GM23338 (cell line): Measurements from ENCODE around the gene KRT2.

Experiments
- EZH2 ChIP-seq: fragments of 200-600 bp; sonication (generic); IDR thresholded peaks from one replicate; pipeline ENCODE4 v1.8.0; 2017; ENCODE audit warnings: antibody characterized with exemption, mild to moderate bottlenecking, low read depth; ENCODE audit not compliant: unreplicated experiment
- TF ChIP-seq, protein P1 (sequence below), 2 experiments: fragments of 200-600 bp in 1 of 2; sonication (generic) in 1 of 2; conservative IDR thresholded peaks; 2 replicates each; pipeline versions ENCODE4 v1.5.1 to v1.6.1; 2016 to 2017; ENCODE audit warnings: antibody characterized with exemption in 2 of 2, low read depth in 2 of 2, mild to moderate bottlenecking in 2 of 2, moderate library complexity in 1 of 2

DNA sequence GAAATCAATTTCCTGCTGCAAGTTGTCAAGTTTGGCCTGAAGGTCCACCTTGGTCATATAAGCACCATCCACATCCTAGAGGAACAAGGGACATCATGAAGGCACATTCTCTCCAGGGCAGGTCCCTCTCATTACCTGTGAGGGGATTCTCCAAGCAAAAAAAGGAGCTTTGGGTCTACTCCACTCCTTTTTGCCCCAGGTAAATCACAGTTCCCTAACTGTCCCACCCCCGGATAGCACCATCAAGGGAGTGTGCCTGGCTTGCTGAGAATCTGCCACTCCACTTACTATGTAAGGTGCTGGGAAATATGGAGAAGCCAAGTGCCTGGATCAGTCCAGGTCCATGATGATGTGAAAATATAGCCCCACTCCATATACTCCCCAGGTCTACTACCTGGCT lies 25.7 kb upstream of the KRT2 start:
- TF ChIP-seq, protein P1, sequence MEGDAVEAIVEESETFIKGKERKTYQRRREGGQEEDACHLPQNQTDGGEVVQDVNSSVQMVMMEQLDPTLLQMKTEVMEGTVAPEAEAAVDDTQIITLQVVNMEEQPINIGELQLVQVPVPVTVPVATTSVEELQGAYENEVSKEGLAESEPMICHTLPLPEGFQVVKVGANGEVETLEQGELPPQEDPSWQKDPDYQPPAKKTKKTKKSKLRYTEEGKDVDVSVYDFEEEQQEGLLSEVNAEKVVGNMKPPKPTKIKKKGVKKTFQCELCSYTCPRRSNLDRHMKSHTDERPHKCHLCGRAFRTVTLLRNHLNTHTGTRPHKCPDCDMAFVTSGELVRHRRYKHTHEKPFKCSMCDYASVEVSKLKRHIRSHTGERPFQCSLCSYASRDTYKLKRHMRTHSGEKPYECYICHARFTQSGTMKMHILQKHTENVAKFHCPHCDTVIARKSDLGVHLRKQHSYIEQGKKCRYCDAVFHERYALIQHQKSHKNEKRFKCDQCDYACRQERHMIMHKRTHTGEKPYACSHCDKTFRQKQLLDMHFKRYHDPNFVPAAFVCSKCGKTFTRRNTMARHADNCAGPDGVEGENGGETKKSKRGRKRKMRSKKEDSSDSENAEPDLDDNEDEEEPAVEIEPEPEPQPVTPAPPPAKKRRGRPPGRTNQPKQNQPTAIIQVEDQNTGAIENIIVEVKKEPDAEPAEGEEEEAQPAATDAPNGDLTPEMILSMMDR (conservative IDR thresholded peaks at IDR 0.05; ENCODE audit: low read depth in 2 of 2), result no peak
- TF ChIP-seq EZH2, result no peak
